Suprapubic skin (tissue), 4 donors: ENCODE data around the gene REPIN1.

Experiments
- CTCF ChIP-seq, 2 donors: fragments of 200-600 bp in 1 of 2; fragments of 450-650 bp in 1 of 2; sonication (generic) in 1 of 2; IDR thresholded peaks; one replicate each; pipeline ENCODE4 v1.5.1; 2016 to 2019; ENCODE audit warnings: antibody characterized with exemption in 2 of 2, mild to moderate bottlenecking in 1 of 2, moderate library complexity in 1 of 2
- POLR2A ChIP-seq, 2 donors: fragments of 450-650 bp; IDR thresholded peaks; one replicate each; pipeline ENCODE4 v1.6.1; 2017; ENCODE audit warnings: antibody characterized with exemption in 2 of 2, mild to moderate bottlenecking in 2 of 2, moderate library complexity in 2 of 2
- POLR2AphosphoS5 ChIP-seq, 3 donors: sonication (generic); formaldehyde crosslinking; IDR thresholded peaks; one replicate each; pipeline ENCODE4 v1.6.1; 2017; ENCODE audit warnings: antibody characterized with exemption in 3 of 3

- TF ChIP-seq CTCF (IDR thresholded peaks at IDR 0.05) (no peak), POLR2AphosphoS5 (IDR thresholded peaks at IDR 0.05) (no peak), POLR2A (IDR thresholded peaks at IDR 0.05) (no peak)
Measured at GRCh38 chr7:150346922-150347321, 21.7 kb upstream of the REPIN1 start.
